Heart left ventricle (tissue), 16 donors: Measurements from ENCODE around the gene MYLK4. TPM values are rescaled to one million over a fixed set of nuclear protein-coding genes. Genes with fewer than 3 reads are reported as not detected.

Experiments used
- ATAC-seq, 4 donors: fragments of 200-7000 bp; cut with Tn5 transposase; one replicate each; pipeline ENCODE4 v1.9.1; 2020 to 2022; ENCODE audit warnings: moderate library complexity in 4 of 4, mild to moderate bottlenecking in 3 of 4, moderate number of reproducible peaks in 1 of 4
- DNase-seq, 5 donors: peaks; one replicate each; pipeline ENCODE4 v3.0.0-alpha.2; 2020
- H3K27ac ChIP-seq, 12 donors: fragments of 200-600 bp; sonication (generic) in 4 of 12; one replicate each; pipeline versions ENCODE4 v1.5.0 to v1.8.0; 2016 to 2022; ENCODE audit warnings: mild to moderate bottlenecking in 2 of 12
- H3K27me3 ChIP-seq, 9 donors: fragments of 200-600 bp; sonication (generic) in 2 of 9; one replicate each; pipeline versions ENCODE4 v1.5.1 to v1.8.0; 2016 to 2022; ENCODE audit warnings: mild to moderate bottlenecking in 3 of 9
- H3K36me3 ChIP-seq, 9 donors: fragments of 200-600 bp; sonication (generic) in 2 of 9; one replicate each; pipeline versions ENCODE4 v1.5.0 to v1.8.0; 2018 to 2022; ENCODE audit warnings: mild to moderate bottlenecking in 2 of 9
- H3K4me1 ChIP-seq, 12 donors: fragments of 200-600 bp; sonication (generic) in 4 of 12; one replicate each; pipeline versions ENCODE4 v1.5.0 to v1.8.0; 2016 to 2022; ENCODE audit warnings: mild to moderate bottlenecking in 3 of 12
- H3K4me3 ChIP-seq, 12 donors: fragments of 200-600 bp; sonication (generic) in 4 of 12; one replicate each; pipeline versions ENCODE4 v1.5.0 to v1.8.0; 2017 to 2022; ENCODE audit warnings: mild to moderate bottlenecking in 9 of 12, moderate library complexity in 4 of 12
- H3K9me3 ChIP-seq, 12 donors: fragments of 200-600 bp; sonication (generic) in 4 of 12; one replicate each; pipeline versions ENCODE4 v1.5.0 to v1.8.0; 2016 to 2022; ENCODE audit warnings: mild to moderate bottlenecking in 1 of 12
- CTCF ChIP-seq, 12 donors: fragments of 200-600 bp; sonication (generic) in 4 of 12; IDR thresholded peaks; one replicate each; pipeline versions ENCODE4 v1.5.0 to v1.8.0; 2018 to 2022; ENCODE audit warnings: antibody characterized with exemption in 12 of 12, mild to moderate bottlenecking in 5 of 12
- POLR2A ChIP-seq, 2 donors: fragments of 450-650 bp; IDR thresholded peaks; one replicate each; pipeline ENCODE4 v1.6.1; 2017; ENCODE audit warnings: antibody characterized with exemption in 2 of 2, mild to moderate bottlenecking in 2 of 2, moderate library complexity in 2 of 2
- WGBS, 4 donors: extraction: QIAGEN DNeasy Blood & Tissue Kit in 2 of 4; methylation state at CpG; one replicate each; pipeline versions ENCODE4 v1.1.5 to v1.1.7; 2013 to 2018; 5-methylcytosine and 5-hydroxymethylcytosine counted together
- intact Hi-C, 10 donors: fragments of 100-400 bp; cut with DNase I; formaldehyde crosslinking; loops; one replicate each; pipeline versions ENCODE4 v1.11.1 to v1.14.2; 2022
- polyA plus RNA-seq, 2 donors: library from polyadenylated mRNA; stranded (reverse); fragments of 200-250 nt; gene quantifications; one replicate each; pipeline ENCODE4 v1.2.3, GENCODE V29; 2013
- total RNA-seq, 9 donors: library from RNA; depleted of rRNA in 2 of 9; stranded (reverse); fragments of >200 nt in 2 of 9; fragmentation: NEBNext Ultra II Directional in 3 of 9; extraction: Animal tissue kit (Norgen Biotek cat#: 25700) in 3 of 9; gene quantifications; one replicate each; pipeline versions ENCODE4 v1.1.0 to v1.2.4, GENCODE V29; 2016 to 2023
- donor health status: ischemic (EF 13 %, LVEDD 7.1; RV severe dilation, severe dysfunction).
- donor health status: healthy with polysubstance abuse.
- donor health status: DM: no; HTN: yes; CAD: no.
- donor health status: DM: no; HTN: no; CAD: no.
- donor health status: ischemic (EF 25% LVEDD 6.9; RV normal size, moderate dysfunction).
- donor health status: ischemic (EF 25% LVEDD 5.7; RV mildly dilated, moderate dysfunction).
- donor health status: healthy.
- donor health status: DM: yes; HTN: yes; CAD: no.
- donor health status: ischemic (EF 35%, LVEDD 5.7; RV mildly dilated, moderate dysfunction).
- donor health status: nonischemic (EF 11% LVEDD 7.7; RV severe dilation, severe dysfunction).
- donor health status: DM: yes; HTN: yes; CAD: no.
- donor health status: PGD.
- donor health status: ischemic (EF 29% LVEDD 5.4; RV normal size, mild dysfunction).
- donor health status: nonischemic (EF 23%, LVEDD 6.1; RV moderate dilation, normal function).

MYLK4 gene
- total and polyA plus RNA-seq, 11 donors = 0.14 to 1.6 (median 0.52) TPM

- H3K36me3 ChIP-seq = peaks cover 0 to 3% (median 0%) of the 10 kb centered on the region in 9 donors
- no peak for ATAC-seq
- H3K27me3 ChIP-seq = no peaks in the 10 kb centered on the region
- TF ChIP-seq POLR2A (IDR thresholded peaks at IDR 0.05) = no peak
- TF ChIP-seq CTCF (IDR thresholded peaks at IDR 0.05) = no peak
- peak overlapping the region in 1 of 12 donors; percentile 13 for H3K27ac ChIP-seq
- 69 to 94% (median 74%) methylated on average over 1 to 6 of the region's 6 CpGs for WGBS, 4 donors
- intact Hi-C loops = loop anchor here in 1 of 10 donors (5.0 kb wide), 1 partner anchor 40 kb away; no protein-coding TSS in a partner anchor
- H3K9me3 ChIP-seq = no peaks in the 10 kb centered on the region
- H3K4me3 ChIP-seq = no peak overlapping the region
- peaks cover 0 to 60% (median 17%) of the 10 kb centered on the region in 12 donors for H3K4me1 ChIP-seq
- no peak for DNase-seq
These were observed 46.1 kb upstream of the MYLK4 start for GRCh38 chr6:2796861-2797260.

GRCh38 chr6:2795956-2796355 is 45.2 kb upstream of the MYLK4 start:
- Histone ChIP-seq H3K36me3 (peaks cover 0 to 3% (median 0%) of the 10 kb centered on the region in 9 donors), H3K4me3 (no peak overlapping the region), H3K27me3 (no peaks in the 10 kb centered on the region), H3K27ac (no peak overlapping the region), H3K4me1 (peaks cover 0 to 70% (median 21%) of the 10 kb centered on the region in 12 donors), H3K9me3 (no peaks in the 10 kb centered on the region)
- 92 to 94% (median 93%) methylated on average over 16 of the region's 16 CpGs for WGBS, 4 donors
- TF ChIP-seq POLR2A (IDR thresholded peaks at IDR 0.05) = no peak
- TF ChIP-seq CTCF (IDR thresholded peaks at IDR 0.05) = no peak
- ATAC-seq (no peak), DNase-seq (no peak)
- intact Hi-C loops = loop anchor here in 1 of 10 donors (5.0 kb wide), 1 partner anchor 41 kb away; no protein-coding TSS in a partner anchor

GRCh38 chr6:2795162-2795561 is 44.4 kb upstream of the MYLK4 start:
- Histone ChIP-seq H3K36me3 (peaks cover 0 to 3% (median 0%) of the 10 kb centered on the region in 9 donors), H3K27ac (no peak overlapping the region), H3K9me3 (no peaks in the 10 kb centered on the region), H3K27me3 (no peaks in the 10 kb centered on the region), H3K4me1 (peaks cover 0 to 71% (median 27%) of the 10 kb centered on the region in 12 donors), H3K4me3 (no peak overlapping the region)
- DNase-seq (no peak), ATAC-seq (no peak)
- TF ChIP-seq CTCF (IDR thresholded peaks at IDR 0.05) (no peak), POLR2A (IDR thresholded peaks at IDR 0.05) (no peak)
- 83 to 90% (median 87%) methylated on average over 2 of the region's 2 CpGs for WGBS, 4 donors
- intact Hi-C loops = loop anchor here in 1 of 10 donors (5.0 kb wide), 1 partner anchor 42 kb away; no protein-coding TSS in a partner anchor

- TF ChIP-seq POLR2A (IDR thresholded peaks at IDR 0.05) = no peak
- no peak for TF ChIP-seq CTCF (IDR thresholded peaks at IDR 0.05)
- Histone ChIP-seq H3K4me1 (peaks cover 0 to 69% (median 25%) of the 10 kb centered on the region in 12 donors), H3K9me3 (no peaks in the 10 kb centered on the region), H3K27ac (peak overlapping the region in 1 of 12 donors; percentile 66), H3K27me3 (no peaks in the 10 kb centered on the region), H3K36me3 (peaks cover 0 to 3% (median 0%) of the 10 kb centered on the region in 9 donors), H3K4me3 (no peak overlapping the region)
- 74 to 87% (median 81%) methylated on average over 5 of the region's 5 CpGs for WGBS, 4 donors
- no peak for ATAC-seq
- intact Hi-C loops = loop anchor here (5.0 kb wide), 3 partner anchors 48 to 193 kb away; partner anchors contain the start of gene SERPINB1 (in 6 of the 10)
- DNase-seq = no peak
These were observed 43.5 kb upstream of the MYLK4 start for GRCh38 chr6:2794171-2794730.
